CD4-positive, alpha-beta T cell (primary cell): ENCODE measurements around the gene BRF1. TPM values are rescaled to one million over a fixed set of nuclear protein-coding genes. Genes with fewer than 3 reads are reported as not detected.

Source experiments
- ATAC-seq: fragments of 200-7000 bp; cut with Tn5 transposase; one replicate; pipeline ENCODE4 v1.10.0; 2022; ENCODE audit warnings: mild to moderate bottlenecking; ENCODE audit not compliant: poor library complexity
- CTCF ChIA-PET: fragments of 350-600 bp; sonication (Branson Sonifier 250); formaldehyde crosslinking; loops from one replicate; lab custom pipeline; 2021; ENCODE audit warnings: antibody characterized with exemption, inconsistent platforms; lab: Charles Lee
- POLR2A ChIA-PET: fragments of 350-600 bp; sonication (Branson Sonifier 250); formaldehyde crosslinking; loops from one replicate; lab custom pipeline; 2021; ENCODE audit warnings: antibody characterized with exemption, inconsistent platforms; lab: Charles Lee
- DNase-seq, 14 experiments: peaks; one replicate each; pipeline ENCODE4 v3.0.0-alpha.2; 2013 to 2020; ENCODE audit warnings: mixed read lengths in 2 of 14
- H3K27ac ChIP-seq, 2 donors: one replicate each; pipeline versions ENCODE4 v1.5.1 to v1.7.0; 2013; ENCODE audit warnings: low read length in 2 of 2, low read depth in 1 of 2, mild to moderate bottlenecking in 1 of 2
- H3K27me3 ChIP-seq, 2 experiments: 1 replicate in 1 of 2; 2 replicates in 1 of 2; pipeline versions ENCODE4 v1.6.1 to v1.7.0; 2013; ENCODE audit warnings: low read length in 2 of 2, control low read depth in 1 of 2, mild to moderate bottlenecking in 1 of 2, moderate library complexity in 1 of 2; ENCODE audit not compliant: insufficient read depth in 2 of 2, control insufficient read depth in 1 of 2
- H3K36me3 ChIP-seq: one replicate; pipeline ENCODE4 v1.6.1; 2013; ENCODE audit warnings: low read length, control low read depth; ENCODE audit not compliant: insufficient read depth
- H3K4me1 ChIP-seq: one replicate; pipeline ENCODE4 v1.6.1; 2013; ENCODE audit warnings: low read length, control low read depth; ENCODE audit not compliant: insufficient read depth
- H3K4me3 ChIP-seq: one replicate; pipeline ENCODE4 v1.5.1; 2013; ENCODE audit warnings: mild to moderate bottlenecking, low read length, moderate library complexity
- H3K9me3 ChIP-seq, 2 experiments: 1 replicate in 1 of 2; 2 replicates in 1 of 2; pipeline versions ENCODE4 v1.6.1 to v1.7.0; 2013; ENCODE audit warnings: low read length in 2 of 2, mild to moderate bottlenecking in 2 of 2, control low read depth in 1 of 2, moderate library complexity in 1 of 2; ENCODE audit not compliant: control insufficient read depth in 1 of 2, insufficient read depth in 1 of 2
- H3K27ac Mint-ChIP-seq: one replicate; pipeline ENCODE4 v1.8.0; 2020; ENCODE audit warnings: mixed read lengths
- H3K27me3 Mint-ChIP-seq: one replicate; pipeline ENCODE4 v1.8.0; 2021; ENCODE audit warnings: mixed read lengths
- H3K36me3 Mint-ChIP-seq: one replicate; pipeline ENCODE4 v1.8.0; 2021; ENCODE audit warnings: low read depth, mixed read lengths
- H3K4me1 Mint-ChIP-seq: one replicate; pipeline ENCODE4 v1.8.0; 2021; ENCODE audit warnings: low read depth, mixed read lengths
- H3K4me3 Mint-ChIP-seq: one replicate; pipeline ENCODE4 v1.8.0; 2020; ENCODE audit warnings: mild to moderate bottlenecking, mixed read lengths
- H3K9me3 Mint-ChIP-seq: one replicate; pipeline ENCODE4 v1.8.0; 2020; ENCODE audit warnings: mixed read lengths
- intact Hi-C, 2 experiments: fragments of 100-400 bp; cut with DNase I in 1 of 2; cut with micrococcal nuclease in 1 of 2; formaldehyde crosslinking; loops; one replicate each; pipeline versions ENCODE4 v1.15.1 to v1.9.0; 2023 to 2025; cut with DNase I, micrococcal nuclease
- total RNA-seq, 174 experiments: library from RNA in 2 of 174; stranded (reverse) in 2 of 174; gene quantifications; one replicate each; pipeline ENCODE4 v1.2.3 and lab custom pipeline; 2021 to 2026
- TF ChIP-seq, protein P1 (sequence below): fragments of 200-600 bp; IDR thresholded peaks from one replicate; pipeline ENCODE4 v1.8.0; 2022; ENCODE audit warnings: antibody characterized with exemption, mild to moderate bottlenecking

The BRF1 gene
- total RNA-seq, 2 experiments from 2014 or later: 77.4 to 77.7 TPM

DNA sequence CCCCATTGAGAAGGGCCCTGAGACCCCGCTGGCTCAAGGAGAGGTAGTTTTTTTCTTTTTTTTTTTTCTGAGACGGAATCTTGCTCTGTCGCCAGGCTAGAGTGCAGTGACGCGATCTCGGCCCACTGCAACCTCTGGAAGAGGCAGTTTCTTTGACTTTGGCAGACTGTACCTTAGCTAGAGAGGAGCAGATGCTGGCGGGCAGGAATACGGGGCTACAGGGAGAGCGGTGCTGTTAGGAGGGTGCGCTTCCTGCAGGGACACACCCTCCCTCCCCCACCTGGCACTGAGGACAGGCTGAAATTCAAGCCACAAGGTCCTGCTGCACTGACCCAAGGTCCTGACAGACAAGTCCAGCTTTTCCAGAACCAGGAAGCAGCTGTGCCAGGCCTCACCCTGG, 87.4 kb downstream of the BRF1 start:
- Mint-ChIP-seq H3K27me3 (no peaks in the 10 kb centered on the region), H3K36me3 (peaks cover 20% of the 10 kb centered on the region), H3K27ac (no peak overlapping the region), H3K4me3 (no peak overlapping the region), H3K9me3 (no peaks in the 10 kb centered on the region), H3K4me1 (no peaks in the 10 kb centered on the region)
- Histone ChIP-seq H3K4me3 (no peak overlapping the region), H3K27ac (no peak overlapping the region), H3K27me3 (no peaks in the 10 kb centered on the region), H3K9me3 (no peaks in the 10 kb centered on the region), H3K36me3 (peaks cover 42% of the 10 kb centered on the region), H3K4me1 (no peaks in the 10 kb centered on the region)
- no peak for ATAC-seq
- ChIA-PET POLR2A (no interaction called here), CTCF (no interaction called here)
- DNase-seq: no peak
- TF ChIP-seq, protein P1, sequence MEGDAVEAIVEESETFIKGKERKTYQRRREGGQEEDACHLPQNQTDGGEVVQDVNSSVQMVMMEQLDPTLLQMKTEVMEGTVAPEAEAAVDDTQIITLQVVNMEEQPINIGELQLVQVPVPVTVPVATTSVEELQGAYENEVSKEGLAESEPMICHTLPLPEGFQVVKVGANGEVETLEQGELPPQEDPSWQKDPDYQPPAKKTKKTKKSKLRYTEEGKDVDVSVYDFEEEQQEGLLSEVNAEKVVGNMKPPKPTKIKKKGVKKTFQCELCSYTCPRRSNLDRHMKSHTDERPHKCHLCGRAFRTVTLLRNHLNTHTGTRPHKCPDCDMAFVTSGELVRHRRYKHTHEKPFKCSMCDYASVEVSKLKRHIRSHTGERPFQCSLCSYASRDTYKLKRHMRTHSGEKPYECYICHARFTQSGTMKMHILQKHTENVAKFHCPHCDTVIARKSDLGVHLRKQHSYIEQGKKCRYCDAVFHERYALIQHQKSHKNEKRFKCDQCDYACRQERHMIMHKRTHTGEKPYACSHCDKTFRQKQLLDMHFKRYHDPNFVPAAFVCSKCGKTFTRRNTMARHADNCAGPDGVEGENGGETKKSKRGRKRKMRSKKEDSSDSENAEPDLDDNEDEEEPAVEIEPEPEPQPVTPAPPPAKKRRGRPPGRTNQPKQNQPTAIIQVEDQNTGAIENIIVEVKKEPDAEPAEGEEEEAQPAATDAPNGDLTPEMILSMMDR: no peak
- intact Hi-C loops: loop anchor here in 1 of 2 experiments (10.0 kb wide), 1 partner anchor 51 kb away; no protein-coding TSS in a partner anchor

DNA sequence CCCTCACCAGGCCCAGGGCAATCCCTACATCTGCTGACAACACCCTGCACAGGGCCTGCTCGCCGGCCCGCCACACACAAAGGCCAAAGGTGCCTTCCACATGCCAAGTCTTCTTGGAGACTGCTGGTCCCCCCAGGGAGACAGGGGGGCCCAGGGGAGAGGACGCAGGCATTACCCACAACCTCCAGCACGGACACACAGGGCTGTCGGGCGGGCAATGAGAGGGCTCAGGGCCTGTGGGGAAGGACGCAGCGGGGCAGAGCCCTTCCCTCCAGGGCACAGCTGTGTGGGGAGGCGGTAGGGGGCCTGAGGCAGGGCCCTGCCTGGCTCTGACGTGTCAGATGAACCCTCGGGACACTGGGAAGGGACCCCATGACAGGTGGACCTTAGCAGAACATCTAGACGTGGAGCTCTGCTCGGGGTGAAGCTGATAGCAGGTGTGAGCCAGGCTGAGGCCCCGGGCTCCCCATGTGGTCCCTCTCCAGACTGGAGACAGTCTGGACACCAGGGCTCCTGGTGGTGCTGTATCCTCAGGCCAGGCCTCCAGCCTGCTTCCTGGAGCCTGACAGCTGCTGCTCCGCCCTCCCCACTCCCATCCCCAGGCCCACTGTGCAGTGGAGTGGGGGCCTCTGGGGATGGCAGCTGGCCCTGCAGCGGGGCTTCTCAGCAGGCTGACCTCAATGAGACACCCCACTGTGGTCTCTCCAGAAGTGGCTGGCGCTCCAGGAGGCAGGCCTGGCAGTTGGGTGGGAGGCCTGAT, 88.1 kb downstream of the BRF1 start:
- Histone ChIP-seq H3K27ac (no peak overlapping the region), H3K9me3 (no peaks in the 10 kb centered on the region), H3K36me3 (peaks cover 35% of the 10 kb centered on the region), H3K4me1 (no peaks in the 10 kb centered on the region), H3K27me3 (no peaks in the 10 kb centered on the region), H3K4me3 (no peak overlapping the region)
- ChIA-PET CTCF (no interaction called here), POLR2A (no interaction called here)
- DNase-seq (no peak), ATAC-seq (no peak)
- TF ChIP-seq, protein P1: no peak
- H3K4me3 Mint-ChIP-seq: no peak overlapping the region
- intact Hi-C loops: loop anchor here in 1 of 2 experiments (10.0 kb wide), 1 partner anchor 52 kb away; no protein-coding TSS in a partner anchor
- H3K27me3 Mint-ChIP-seq: no peaks in the 10 kb centered on the region
- H3K9me3 Mint-ChIP-seq: no peaks in the 10 kb centered on the region
- H3K4me1 Mint-ChIP-seq: no peaks in the 10 kb centered on the region
- peaks cover 20% of the 10 kb centered on the region for H3K36me3 Mint-ChIP-seq
- no peak overlapping the region for H3K27ac Mint-ChIP-seq

DNA sequence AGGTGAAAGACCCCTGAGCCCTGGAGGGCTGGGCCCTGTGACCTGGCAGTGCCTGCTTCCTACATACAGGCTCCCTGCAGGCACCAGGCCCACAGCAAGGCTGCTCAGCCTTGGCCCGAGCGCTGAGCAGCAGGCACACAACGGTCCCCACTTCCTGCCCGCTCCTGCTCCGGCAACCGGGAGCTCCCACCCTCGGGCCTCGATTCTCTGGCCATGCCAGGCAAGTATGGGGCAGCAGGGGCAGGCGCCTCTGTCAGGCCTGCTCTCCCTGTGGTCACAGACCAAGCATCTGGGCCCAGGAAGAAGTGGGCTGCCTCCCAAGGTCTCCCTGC, 89.1 kb downstream of the BRF1 start:
- no peak overlapping the region for H3K27ac ChIP-seq
- H3K36me3 ChIP-seq: peaks cover 25% of the 10 kb centered on the region
- TF ChIP-seq, protein P1: no peak
- POLR2A ChIA-PET: no interaction called here
- Mint-ChIP-seq H3K27ac (no peak overlapping the region), H3K36me3 (peaks cover 20% of the 10 kb centered on the region), H3K27me3 (no peaks in the 10 kb centered on the region), H3K4me3 (no peak overlapping the region), H3K4me1 (no peaks in the 10 kb centered on the region), H3K9me3 (no peaks in the 10 kb centered on the region)
- DNase-seq (no peak), ATAC-seq (no peak)
- H3K27me3 ChIP-seq: no peaks in the 10 kb centered on the region
- no peak overlapping the region for H3K4me3 ChIP-seq
- H3K4me1 ChIP-seq: no peaks in the 10 kb centered on the region
- intact Hi-C loops: loop anchor here in 1 of 2 experiments (10.0 kb wide), 1 partner anchor 53 kb away; no protein-coding TSS in a partner anchor
- no peaks in the 10 kb centered on the region for H3K9me3 ChIP-seq
- CTCF ChIA-PET: no interaction called here
